ENCODE data around the gene SEC23A. TPM values are rescaled to one million over a fixed set of nuclear protein-coding genes. Genes with fewer than 3 reads are reported as not detected.

Gene SEC23A
- total and polyA plus RNA-seq, 2 of the 13 experiments (the other 11 are each of a cell fraction or from before 2014, with no cell fraction given): 403 to 887 TPM

DNA sequence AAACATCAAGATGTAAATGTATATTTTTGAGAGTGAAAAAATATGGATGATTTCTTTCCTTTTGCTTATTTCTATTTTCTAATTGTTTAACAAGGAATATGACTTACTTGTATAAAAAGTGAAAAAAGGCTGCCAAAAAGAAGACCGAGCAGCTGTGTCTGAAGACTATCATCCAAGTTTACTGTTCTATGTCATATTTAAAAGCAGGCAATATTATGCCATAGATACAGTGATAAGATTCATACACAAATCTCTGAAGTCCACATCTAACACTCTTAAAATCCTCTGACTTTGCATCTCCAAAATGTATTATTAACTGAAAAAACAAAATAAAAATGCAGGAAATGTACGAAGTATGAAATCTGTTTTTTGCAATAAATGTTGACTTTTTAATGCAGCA lies 109.1 kb downstream of the SEC23A start:
- 3% methylated on average over 2 of the region's 2 CpGs for WGBS (ENCODE audit: low lambda C conversion rate)
- BruUV-seq (replicated peaks): no TSS peak
- TF ChIP-seq, protein P1, sequence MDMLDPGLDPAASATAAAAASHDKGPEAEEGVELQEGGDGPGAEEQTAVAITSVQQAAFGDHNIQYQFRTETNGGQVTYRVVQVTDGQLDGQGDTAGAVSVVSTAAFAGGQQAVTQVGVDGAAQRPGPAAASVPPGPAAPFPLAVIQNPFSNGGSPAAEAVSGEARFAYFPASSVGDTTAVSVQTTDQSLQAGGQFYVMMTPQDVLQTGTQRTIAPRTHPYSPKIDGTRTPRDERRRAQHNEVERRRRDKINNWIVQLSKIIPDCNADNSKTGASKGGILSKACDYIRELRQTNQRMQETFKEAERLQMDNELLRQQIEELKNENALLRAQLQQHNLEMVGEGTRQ (IDR thresholded peaks at IDR 0.05; ENCODE audit: low read depth, low read length): no peak
- TF ChIP-seq, protein P1 (CRISPR knock-in tag; IDR thresholded peaks at IDR 0.05; ENCODE audit: borderline replicate concordance): no peak
- no peak for TF ChIP-seq TRIM22 (IDR thresholded peaks at IDR 0.05)
- TF ChIP-seq, protein P2, sequence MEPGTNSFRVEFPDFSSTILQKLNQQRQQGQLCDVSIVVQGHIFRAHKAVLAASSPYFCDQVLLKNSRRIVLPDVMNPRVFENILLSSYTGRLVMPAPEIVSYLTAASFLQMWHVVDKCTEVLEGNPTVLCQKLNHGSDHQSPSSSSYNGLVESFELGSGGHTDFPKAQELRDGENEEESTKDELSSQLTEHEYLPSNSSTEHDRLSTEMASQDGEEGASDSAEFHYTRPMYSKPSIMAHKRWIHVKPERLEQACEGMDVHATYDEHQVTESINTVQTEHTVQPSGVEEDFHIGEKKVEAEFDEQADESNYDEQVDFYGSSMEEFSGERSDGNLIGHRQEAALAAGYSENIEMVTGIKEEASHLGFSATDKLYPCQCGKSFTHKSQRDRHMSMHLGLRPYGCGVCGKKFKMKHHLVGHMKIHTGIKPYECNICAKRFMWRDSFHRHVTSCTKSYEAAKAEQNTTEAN (CRISPR knock-in tag; conservative IDR thresholded peaks at IDR 0.05): no peak
- TF ChIP-seq PLRG1 (conservative IDR thresholded peaks at IDR 0.05): no peak
- no peak for TF ChIP-seq ZNF484 (CRISPR knock-in tag; IDR thresholded peaks at IDR 0.05; ENCODE audit: borderline replicate concordance, low read depth)
- TF ChIP-seq, protein P3, sequence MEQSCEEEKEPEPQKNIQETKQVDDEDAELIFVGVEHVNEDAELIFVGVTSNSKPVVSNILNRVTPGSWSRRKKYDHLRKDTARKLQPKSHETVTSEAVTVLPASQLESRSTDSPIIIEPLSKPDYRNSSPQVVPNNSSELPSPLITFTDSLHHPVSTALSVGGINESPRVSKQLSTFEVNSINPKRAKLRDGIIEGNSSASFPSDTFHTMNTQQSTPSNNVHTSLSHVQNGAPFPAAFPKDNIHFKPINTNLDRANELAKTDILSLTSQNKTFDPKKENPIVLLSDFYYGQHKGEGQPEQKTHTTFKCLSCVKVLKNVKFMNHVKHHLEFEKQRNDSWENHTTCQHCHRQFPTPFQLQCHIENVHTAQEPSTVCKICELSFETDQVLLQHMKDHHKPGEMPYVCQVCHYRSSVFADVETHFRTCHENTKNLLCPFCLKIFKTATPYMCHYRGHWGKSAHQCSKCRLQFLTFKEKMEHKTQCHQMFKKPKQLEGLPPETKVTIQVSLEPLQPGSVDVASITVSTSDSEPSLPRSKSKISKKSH (CRISPR knock-in tag; IDR thresholded peaks at IDR 0.05; ENCODE audit: borderline replicate concordance): no peak
- TF ChIP-seq ZFAT (CRISPR knock-in tag; conservative IDR thresholded peaks at IDR 0.05): no peak
- no peak for TF ChIP-seq BHLHE40 (IDR thresholded peaks at IDR 0.05; ENCODE audit: low read length)
- TF ChIP-seq ZNF639 (CRISPR knock-in tag; conservative IDR thresholded peaks at IDR 0.05): no peak
- TF ChIP-seq NPAS2 (CRISPR knock-in tag; IDR thresholded peaks at IDR 0.05; ENCODE audit: borderline replicate concordance): no peak
- no peak for TF ChIP-seq XBP1 (CRISPR knock-in tag; IDR thresholded peaks at IDR 0.05)
- TF ChIP-seq ZNF747 (CRISPR knock-in tag; IDR thresholded peaks at IDR 0.05; ENCODE audit: borderline replicate concordance): no peak
- TF ChIP-seq, protein P4, sequence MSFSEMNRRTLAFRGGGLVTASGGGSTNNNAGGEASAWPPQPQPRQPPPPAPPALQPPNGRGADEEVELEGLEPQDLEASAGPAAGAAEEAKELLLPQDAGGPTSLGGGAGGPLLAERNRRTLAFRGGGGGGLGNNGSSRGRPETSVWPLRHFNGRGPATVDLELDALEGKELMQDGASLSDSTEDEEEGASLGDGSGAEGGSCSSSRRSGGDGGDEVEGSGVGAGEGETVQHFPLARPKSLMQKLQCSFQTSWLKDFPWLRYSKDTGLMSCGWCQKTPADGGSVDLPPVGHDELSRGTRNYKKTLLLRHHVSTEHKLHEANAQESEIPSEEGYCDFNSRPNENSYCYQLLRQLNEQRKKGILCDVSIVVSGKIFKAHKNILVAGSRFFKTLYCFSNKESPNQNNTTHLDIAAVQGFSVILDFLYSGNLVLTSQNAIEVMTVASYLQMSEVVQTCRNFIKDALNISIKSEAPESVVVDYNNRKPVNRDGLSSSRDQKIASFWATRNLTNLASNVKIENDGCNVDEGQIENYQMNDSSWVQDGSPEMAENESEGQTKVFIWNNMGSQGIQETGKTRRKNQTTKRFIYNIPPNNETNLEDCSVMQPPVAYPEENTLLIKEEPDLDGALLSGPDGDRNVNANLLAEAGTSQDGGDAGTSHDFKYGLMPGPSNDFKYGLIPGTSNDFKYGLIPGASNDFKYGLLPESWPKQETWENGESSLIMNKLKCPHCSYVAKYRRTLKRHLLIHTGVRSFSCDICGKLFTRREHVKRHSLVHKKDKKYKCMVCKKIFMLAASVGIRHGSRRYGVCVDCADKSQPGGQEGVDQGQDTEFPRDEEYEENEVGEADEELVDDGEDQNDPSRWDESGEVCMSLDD (CRISPR knock-in tag; IDR thresholded peaks at IDR 0.05; ENCODE audit: borderline replicate concordance): no peak

More for the DNA sequence above, 109.1 kb downstream of the SEC23A start:
- Histone ChIP-seq H3K27ac (ENCODE audit: extremely low read length, insufficient read depth, low read length) (no peak overlapping the region), H2AFZ (ENCODE audit: low read length) (no peak overlapping the region), H3K4me2 (ENCODE audit: low read depth, low read length) (no peak overlapping the region), H3K9ac (ENCODE audit: insufficient read depth, low read depth, low read length) (no peak overlapping the region), H3K36me3 (replicated peaks in 1 of 2; ENCODE audit: control insufficient read depth in 1 of 2, insufficient read depth in 2 of 2, low read length in 2 of 2) (no peaks in the 10 kb centered on the region), H4K20me1 (ENCODE audit: insufficient read depth, low read length) (no peaks in the 10 kb centered on the region), H3K4me3 (replicated peaks in 1 of 3; ENCODE audit: insufficient read depth in 1 of 3, low read depth in 2 of 3, low read length in 3 of 3) (no peak overlapping the region), H3K4me1 (ENCODE audit: insufficient read depth, low read length) (no peaks in the 10 kb centered on the region), H3K9me3 (ENCODE audit: low read length) (no peaks in the 10 kb centered on the region), H3K27me3 (ENCODE audit: control insufficient read depth in 1 of 2, insufficient read depth in 2 of 2, low read length in 2 of 2) (no peaks in the 10 kb centered on the region), H3K79me2 (ENCODE audit: insufficient read depth, low read length) (no peaks in the 10 kb centered on the region)
- ATAC-seq (no peak), FAIRE-seq (no peak), DNase-seq (ENCODE audit: low spot score) (no peak)
- in situ Hi-C loops (cut with HindIII; ENCODE audit: extremely low pct_ligation_motif_present, low pct_unique_long_range_greater_than_20kb): no loop called here
- ChIA-PET POLR2A (no interaction called here), CTCF (ENCODE audit: low intra/inter-chr PET ratio, low total read pairs) (no interaction called here)
- intact Hi-C loops (cut with micrococcal nuclease; ENCODE audit: unreplicated experiment): no loop called here
